ENCODE data around the gene CLEC4M.

- TF ChIP-seq POLR2A (IDR thresholded peaks at IDR 0.05), result no peak
- TF ChIP-seq, protein P1, sequence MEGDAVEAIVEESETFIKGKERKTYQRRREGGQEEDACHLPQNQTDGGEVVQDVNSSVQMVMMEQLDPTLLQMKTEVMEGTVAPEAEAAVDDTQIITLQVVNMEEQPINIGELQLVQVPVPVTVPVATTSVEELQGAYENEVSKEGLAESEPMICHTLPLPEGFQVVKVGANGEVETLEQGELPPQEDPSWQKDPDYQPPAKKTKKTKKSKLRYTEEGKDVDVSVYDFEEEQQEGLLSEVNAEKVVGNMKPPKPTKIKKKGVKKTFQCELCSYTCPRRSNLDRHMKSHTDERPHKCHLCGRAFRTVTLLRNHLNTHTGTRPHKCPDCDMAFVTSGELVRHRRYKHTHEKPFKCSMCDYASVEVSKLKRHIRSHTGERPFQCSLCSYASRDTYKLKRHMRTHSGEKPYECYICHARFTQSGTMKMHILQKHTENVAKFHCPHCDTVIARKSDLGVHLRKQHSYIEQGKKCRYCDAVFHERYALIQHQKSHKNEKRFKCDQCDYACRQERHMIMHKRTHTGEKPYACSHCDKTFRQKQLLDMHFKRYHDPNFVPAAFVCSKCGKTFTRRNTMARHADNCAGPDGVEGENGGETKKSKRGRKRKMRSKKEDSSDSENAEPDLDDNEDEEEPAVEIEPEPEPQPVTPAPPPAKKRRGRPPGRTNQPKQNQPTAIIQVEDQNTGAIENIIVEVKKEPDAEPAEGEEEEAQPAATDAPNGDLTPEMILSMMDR (IDR thresholded peaks at IDR 0.05), result no peak
These were observed 37.3 kb upstream of the CLEC4M start for GRCh38 chr19:7725791-7726190.

All from testis (tissue), 2 donors.